ENCODE measurements around the gene MRPL19. TPM values are rescaled to one million over a fixed set of nuclear protein-coding genes. Genes with fewer than 3 reads are reported as not detected.
A peak's percentile ranks its signal among the peaks of the same experiment; 100 is the strongest.

Gene MRPL19
- total and polyA plus RNA-seq, 2 experiments from 2014 or later = 65.5 to 149 TPM

- Histone ChIP-seq H4K20me1 (replicated peaks; ENCODE audit: insufficient read depth) (no peaks in the 10 kb centered on the region), H3F3A (replicated peaks; ENCODE audit: low read depth) (no peaks in the 10 kb centered on the region), H3K9me2 (ENCODE audit: insufficient read depth) (no peaks in the 10 kb centered on the region), H3K4me3 (no peak overlapping the region), H3K4me1 (ENCODE audit: insufficient read depth) (no peaks in the 10 kb centered on the region), H3K36me3 (ENCODE audit: insufficient read depth) (peaks cover 20% of the 10 kb centered on the region; the same call in 1 of the 2 replicates), H3K27ac (ENCODE audit: low read depth) (no peak overlapping the region), H3K79me2 (replicated peaks; ENCODE audit: insufficient read depth) (no peaks in the 10 kb centered on the region), H2AFZ (no peak overlapping the region), H3K27me3 (ENCODE audit: insufficient read depth) (no peaks in the 10 kb centered on the region), H3K4me2 (no peak overlapping the region)
- Mint-ChIP-seq H3K27me3 (ENCODE audit: insufficient read depth, low read depth, poor library complexity) (peaks cover 2% of the 10 kb centered on the region), H3K9me3 (no peaks in the 10 kb centered on the region; the same call in 2 of the 3 replicates), H3K36me3 (ENCODE audit: low read depth) (peaks cover 54% of the 10 kb centered on the region), H3K4me1 (no peaks in the 10 kb centered on the region), H3K27ac (no peak overlapping the region), H3K4me3 (no peak overlapping the region)
- TF ChIP-seq POLR2AphosphoS5 (IDR thresholded peaks at IDR 0.05; ENCODE audit: low read depth) = no peak
- no peak for TF ChIP-seq ETS1 (IDR thresholded peaks at IDR 0.05)
- TF ChIP-seq ZNF331 (CRISPR knock-in tag; IDR thresholded peaks at IDR 0.05; ENCODE audit: low read depth) = no peak
- TF ChIP-seq JUNB (IDR thresholded peaks at IDR 0.05; ENCODE audit: unreplicated experiment) = no peak
- DNase-seq (ENCODE audit: low spot score) (no peak), ATAC-seq (no peak)
Measured at GRCh38 chr2:75698918-75699317, 52.3 kb downstream of the MRPL19 start.

- no peaks in the 10 kb centered on the region for H3K9me2 ChIP-seq (ENCODE audit: insufficient read depth)
- ATAC-seq (no peak), DNase-seq (ENCODE audit: low spot score) (no peak)
- Mint-ChIP-seq H3K27me3 (ENCODE audit: insufficient read depth, low read depth, poor library complexity) (peaks cover 4% of the 10 kb centered on the region), H3K27ac (no peak overlapping the region), H3K4me1 (no peaks in the 10 kb centered on the region), H3K4me3 (no peak overlapping the region), H3K36me3 (ENCODE audit: low read depth) (peaks cover 64% of the 10 kb centered on the region), H3K9me3 (no peaks in the 10 kb centered on the region; the same call in 2 of the 3 replicates)
- H3K4me1 ChIP-seq (ENCODE audit: insufficient read depth) = no peaks in the 10 kb centered on the region
- H4K20me1 ChIP-seq (replicated peaks; ENCODE audit: insufficient read depth) = no peaks in the 10 kb centered on the region
- no peak overlapping the region for H2AFZ ChIP-seq
- 0 out of 2 replicates have a peak overlapping the region, but pooled peaks have one; percentile 35 for H3K27ac ChIP-seq (ENCODE audit: low read depth)
- H3K4me3 ChIP-seq = no peak overlapping the region
- H3F3A ChIP-seq (replicated peaks; ENCODE audit: low read depth) = no peaks in the 10 kb centered on the region
- no peak overlapping the region for H3K4me2 ChIP-seq
- H3K27me3 ChIP-seq (ENCODE audit: insufficient read depth) = no peaks in the 10 kb centered on the region
- H3K36me3 ChIP-seq (ENCODE audit: insufficient read depth) = peaks cover 12% of the 10 kb centered on the region; the same call in 1 of the 2 replicates
- H3K79me2 ChIP-seq (replicated peaks; ENCODE audit: insufficient read depth) = no peaks in the 10 kb centered on the region; the same call in 1 of the 2 replicates
- TF ChIP-seq CTCF (conservative IDR thresholded peaks at IDR 0.05; ENCODE audit: low read depth in 2 of 2) (no peak), CREB1 (CRISPR knock-in tag; IDR thresholded peaks at IDR 0.05; ENCODE audit: low read depth) (no peak), NANOG (IDR thresholded peaks at IDR 0.05; ENCODE audit: borderline replicate concordance) (no peak), POLR2AphosphoS5 (IDR thresholded peaks at IDR 0.05; ENCODE audit: low read depth) (no peak), ZNF462 (CRISPR knock-in tag; IDR thresholded peaks at IDR 0.05) (no peak), ETS1 (IDR thresholded peaks at IDR 0.05) (no peak), EZH2phosphoT487 (IDR thresholded peaks at IDR 0.05; ENCODE audit: unreplicated experiment) (no peak), ZNF331 (CRISPR knock-in tag; IDR thresholded peaks at IDR 0.05; ENCODE audit: low read depth) (no peak), EZH2 (IDR thresholded peaks at IDR 0.05; ENCODE audit: low read depth, unreplicated experiment) (no peak), ZNF114 (CRISPR knock-in tag; IDR thresholded peaks at IDR 0.05) (no peak), JUNB (IDR thresholded peaks at IDR 0.05; ENCODE audit: unreplicated experiment) (no peak)
Measured at GRCh38 chr2:75702593-75702992, 56.0 kb downstream of the MRPL19 start.

All from GM23338 (cell line).